T follicular helper cell (primary cell): ENCODE measurements around the gene GREB1.

ENCODE experiments used
- DNase-seq: peaks from one replicate; pipeline ENCODE4 v3.0.0-alpha.2; 2020; ENCODE audit warnings: low read depth

GREB1 gene

DNA sequence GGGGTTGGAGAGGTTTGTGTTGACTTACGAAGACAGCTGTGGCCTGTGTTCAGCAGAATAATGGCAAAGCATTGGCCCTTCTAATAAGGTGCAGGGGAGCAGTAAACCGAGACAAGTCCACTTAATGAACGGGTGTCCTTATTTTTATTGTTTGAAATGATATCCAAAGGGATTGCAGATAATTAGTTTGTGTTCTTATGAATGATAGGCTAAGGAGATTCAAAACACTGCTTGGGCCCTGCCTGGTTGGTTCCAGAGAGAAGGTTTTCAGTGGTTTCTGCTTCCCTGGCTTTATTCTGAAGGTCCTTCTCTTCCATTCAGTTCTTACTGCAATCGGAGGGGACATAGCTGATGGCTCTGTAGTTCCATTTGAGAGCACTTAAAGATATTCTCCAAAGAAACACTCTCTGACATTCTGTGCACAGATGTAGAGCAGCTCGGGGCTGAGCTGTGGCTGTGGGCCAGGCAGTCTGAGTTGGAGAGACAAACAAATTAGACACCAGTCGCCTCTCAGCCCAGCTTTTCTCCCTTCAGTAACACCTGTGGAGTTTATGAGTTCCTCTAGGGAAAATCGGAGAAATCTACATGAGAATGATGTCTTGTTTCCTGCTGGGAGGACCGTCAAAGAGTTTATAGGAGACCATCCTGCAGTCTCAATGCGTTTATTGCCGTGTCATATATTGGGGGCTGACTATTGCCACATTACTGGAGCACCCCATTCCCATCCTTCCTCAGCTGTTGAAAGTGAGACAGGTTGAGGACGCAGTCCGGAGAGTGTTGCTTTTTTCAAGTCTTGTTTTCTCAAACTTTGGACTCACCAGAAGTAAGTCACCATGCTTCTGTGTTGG lies 6.5 kb downstream of the GREB1 start:
- no peak for DNase-seq

DNA sequence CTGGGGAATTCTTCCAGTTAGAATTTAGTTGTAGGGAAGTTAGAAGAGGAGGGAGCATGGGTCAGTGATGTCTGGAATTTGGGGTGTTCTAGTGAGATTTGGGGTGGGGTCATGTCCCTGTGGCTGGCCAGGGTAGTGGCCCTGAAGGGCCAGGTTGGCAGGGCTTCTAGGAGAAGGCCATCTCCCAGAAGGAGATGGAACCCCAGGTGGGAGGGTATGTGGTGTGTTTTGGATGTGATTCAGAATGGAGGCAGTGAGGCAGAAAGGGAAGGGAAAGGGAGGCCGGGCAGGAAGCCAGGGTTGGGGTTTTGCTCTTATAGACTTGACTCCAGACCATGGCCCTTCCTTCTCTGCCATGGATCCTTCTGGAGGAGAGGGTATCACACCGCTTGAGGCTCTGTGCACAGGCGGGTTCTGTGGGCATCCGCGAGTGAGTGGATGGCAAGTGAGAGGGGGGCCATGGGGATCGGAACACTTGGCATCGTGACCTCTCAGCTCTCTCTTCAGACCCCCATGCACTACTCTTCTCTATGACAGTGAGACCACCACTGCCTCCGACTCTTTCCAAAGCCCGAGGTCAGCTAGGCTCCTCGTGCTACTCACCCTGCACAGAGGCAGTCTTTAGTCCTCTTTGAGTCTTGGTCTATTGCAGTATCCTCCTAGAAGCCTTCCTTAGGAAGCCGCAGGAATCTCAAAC lies 7.3 kb downstream of the GREB1 start:
- DNase-seq: no peak

DNA sequence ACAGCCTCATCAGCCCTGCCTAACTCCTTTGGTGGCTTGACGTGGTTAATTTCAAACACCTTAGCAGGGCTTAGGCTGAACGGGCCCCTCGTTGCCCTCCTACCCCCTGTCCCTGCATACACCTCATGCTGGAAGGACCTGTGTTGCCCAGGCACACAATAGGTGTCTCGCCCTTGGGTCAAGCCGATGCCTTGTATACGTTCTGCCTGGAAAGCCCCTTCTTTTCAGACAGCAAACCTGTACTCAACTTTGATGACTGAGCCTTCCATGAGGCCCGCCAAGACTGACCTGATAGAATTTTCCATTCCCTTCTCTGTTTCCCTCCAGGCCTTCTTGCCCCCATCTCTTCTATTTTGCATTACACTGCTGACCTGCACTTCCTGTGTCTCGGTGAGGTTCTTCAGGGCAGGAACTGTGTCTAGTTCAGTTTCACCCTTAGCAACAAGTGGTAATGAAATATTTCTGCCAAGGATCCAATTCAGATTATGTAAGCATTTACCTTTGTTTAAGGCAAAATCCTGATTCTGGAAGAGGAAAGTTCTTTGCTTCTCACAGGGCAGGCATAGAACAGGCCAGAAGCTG lies 7.9 kb downstream of the GREB1 start:
- DNase-seq: no peak

DNA sequence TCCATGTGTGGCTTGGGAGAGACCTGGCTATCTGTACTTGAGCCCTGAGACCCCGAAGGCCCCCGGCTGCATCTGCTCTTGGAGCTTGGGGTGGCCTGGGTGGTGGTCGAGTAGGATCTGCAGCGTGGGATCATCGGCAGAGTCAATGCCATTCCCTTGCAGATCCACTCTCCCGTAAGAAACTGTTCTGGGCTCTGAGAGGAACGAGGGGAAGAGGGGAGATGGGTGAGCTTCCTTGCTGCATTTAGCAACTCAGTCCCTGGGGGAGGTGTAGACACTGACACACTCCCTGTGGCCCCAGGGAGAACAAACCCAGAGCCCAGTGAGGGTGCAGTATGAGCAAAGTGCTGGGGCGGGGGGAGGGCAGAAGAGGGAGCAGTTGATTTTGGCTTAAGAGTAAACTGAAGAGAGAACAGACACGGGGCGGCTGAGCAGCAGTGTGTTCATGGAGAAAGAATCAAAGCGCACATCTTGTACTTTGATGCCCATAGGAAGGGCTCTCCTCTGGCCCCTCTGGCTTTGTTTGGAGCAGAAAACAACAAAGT lies 8.5 kb downstream of the GREB1 start:
- DNase-seq: no peak

DNA sequence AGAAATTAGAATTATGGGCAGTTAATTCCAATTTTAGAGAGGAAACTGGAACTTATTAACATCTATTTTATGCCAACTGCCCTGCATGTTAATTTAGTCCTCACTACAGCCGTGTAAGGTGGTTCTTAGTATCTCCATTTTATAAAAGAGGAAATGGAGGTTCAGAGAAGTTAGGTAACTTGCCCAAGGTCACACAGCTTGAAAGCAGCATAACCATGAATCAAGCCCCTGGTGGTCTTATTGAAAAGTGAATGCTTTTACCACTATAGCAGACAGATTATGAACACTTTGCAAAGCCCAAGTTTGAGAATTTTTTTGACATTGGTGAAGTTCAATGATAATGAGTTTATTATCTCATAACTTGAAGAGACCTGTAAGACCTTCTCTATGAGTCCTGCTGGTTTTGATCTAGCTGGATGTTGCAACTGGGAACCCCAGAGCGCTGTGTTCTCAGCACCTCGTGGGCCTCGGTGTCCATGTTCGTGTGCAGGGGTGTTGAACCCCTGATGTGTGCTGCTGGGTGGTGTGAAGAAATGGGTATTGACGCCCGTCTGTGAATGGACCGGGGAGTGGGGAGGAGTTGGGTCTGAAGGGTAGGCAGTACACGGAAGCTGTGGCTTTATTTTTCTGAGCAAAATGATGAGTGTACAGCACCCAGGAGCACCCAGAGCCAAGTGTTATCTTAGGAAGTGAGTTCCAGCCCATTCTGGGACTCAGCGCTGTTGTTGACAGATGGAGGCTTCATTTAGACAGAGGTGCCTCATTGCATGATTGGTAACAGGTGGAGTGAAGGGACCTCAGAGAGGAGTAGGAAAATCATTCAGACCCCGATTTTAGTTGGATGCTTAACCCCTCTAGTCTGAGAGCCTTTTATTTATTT lies 9.7 kb downstream of the GREB1 start:
- DNase-seq: no peak

DNA sequence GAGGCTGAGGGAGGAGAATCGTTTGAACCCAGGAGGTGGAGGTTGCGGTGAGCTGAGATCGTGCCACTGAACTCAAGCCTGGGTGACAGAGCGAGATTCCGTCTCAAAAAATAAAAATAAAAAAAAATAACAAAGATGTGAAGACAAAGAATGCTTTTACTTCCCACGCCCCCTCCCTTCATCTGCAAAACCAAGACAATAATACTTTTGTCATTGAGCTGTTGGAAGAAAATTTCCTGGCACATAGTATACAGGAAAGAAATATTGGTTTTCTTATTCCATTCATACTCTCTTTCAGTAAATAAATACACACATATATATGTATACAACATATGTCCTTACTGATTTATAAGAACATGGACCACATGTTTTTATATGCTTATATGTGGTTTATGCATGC lies 12.2 kb downstream of the GREB1 start:
- DNase-seq: no peak

DNA sequence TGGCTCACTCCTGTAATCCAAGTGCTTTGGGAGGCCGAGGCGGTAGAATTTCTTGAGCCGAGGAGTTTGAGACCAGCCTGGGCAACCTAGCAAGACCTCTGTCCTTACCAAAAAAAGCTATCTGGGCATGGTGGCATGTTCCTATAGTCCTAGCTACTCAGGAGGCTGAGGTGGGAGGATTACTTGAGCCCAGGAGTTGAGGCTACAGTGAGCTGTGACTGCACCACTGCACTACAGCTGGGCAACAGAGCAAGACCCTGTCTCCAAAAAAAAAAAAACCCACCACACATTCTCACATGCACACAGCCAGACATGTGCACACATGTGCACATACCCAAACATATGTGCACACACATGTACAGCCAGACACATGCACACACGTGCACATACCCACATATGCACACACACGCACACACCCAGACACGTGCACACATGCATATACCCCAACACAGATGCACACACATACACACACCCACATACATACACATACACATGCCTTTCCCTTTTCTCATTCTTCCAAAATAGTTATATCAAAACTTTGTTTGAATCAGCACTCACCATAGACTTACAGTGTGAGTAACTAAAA lies 14.2 kb downstream of the GREB1 start:
- DNase-seq: no peak

DNA sequence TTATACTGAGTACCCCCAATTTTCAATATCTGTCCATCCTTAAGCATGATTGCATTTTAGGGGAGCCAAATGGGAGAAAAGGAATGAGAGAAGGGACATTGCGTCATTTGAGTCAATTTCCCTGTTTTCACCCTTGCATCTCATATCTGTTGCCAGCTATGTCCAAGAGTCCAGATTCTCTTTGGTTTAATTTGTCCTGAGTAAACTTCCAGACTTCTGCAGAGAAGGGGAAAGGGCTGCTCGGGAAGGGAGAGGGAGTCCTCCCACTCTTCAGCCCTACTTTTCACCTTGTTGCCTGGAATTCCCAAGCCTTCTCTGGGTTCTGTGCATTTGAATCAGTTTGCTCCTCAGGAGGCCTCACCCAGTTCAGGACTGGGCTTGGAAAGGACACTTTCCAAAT lies 16.5 kb downstream of the GREB1 start:
- no peak for DNase-seq

DNA sequence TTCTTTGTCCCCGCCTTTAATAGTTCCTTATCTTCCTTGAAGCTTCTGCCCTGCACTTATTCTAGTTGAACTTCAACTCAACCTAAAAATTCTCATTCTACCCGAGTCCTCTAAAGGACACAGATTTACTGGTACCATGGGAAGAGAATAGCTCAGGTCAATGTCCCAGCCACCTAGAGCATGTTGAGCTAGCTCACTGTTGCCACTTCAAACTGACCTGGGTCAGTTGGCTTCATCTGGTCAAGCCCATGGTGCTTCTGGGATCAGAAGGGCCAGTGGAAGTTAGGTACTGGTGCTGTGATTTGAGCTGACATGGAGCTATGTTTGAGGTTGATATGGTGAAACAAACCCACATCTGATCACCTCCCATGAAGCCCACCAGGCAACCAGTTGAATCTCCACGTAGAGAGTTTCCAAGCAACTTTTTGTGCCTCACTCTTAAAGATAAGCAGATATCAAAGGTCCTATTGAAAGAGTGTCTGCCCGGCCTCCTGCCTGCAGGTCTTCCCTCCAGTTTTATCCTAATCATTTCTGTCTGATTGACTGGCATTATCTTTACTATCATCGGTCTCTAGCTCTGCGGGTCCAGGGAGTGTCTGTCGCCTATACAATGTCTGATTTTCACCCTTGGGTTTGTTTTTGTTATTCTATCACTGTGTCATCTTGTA lies 17.2 kb downstream of the GREB1 start:
- no peak for DNase-seq

DNA sequence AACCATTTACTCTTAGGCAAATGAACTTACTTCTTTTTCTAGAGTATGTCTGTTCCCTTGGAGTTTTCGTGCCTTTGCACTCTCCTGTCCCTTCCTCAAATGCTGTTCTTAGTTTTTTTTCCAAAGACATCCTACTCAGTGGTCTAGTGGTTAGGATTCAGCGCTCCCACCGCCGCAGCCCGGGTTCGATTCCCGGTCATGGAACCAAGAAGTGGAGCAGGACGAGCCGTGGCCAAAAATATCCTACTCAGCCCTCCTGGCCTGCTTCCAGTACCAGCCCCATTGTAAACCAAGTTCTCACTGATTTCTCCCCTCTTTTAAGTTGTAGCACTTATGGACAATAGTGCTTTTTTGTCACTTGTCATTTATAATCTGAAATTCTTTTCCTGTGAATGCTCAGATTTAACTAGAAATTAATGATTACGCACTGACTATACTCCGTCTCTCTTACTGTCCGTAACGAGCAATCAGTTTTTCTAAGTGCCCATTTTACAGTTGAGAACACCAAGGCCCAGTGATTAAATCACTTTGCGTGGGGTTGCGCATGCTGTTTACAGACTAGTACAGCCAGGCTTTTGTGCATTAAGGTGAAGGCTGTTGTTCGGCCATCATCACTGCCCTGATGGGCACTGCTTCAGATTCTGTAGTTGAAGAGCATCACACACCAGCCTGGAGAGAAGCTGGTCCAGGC lies 17.9 kb downstream of the GREB1 start:
- no peak for DNase-seq

DNA sequence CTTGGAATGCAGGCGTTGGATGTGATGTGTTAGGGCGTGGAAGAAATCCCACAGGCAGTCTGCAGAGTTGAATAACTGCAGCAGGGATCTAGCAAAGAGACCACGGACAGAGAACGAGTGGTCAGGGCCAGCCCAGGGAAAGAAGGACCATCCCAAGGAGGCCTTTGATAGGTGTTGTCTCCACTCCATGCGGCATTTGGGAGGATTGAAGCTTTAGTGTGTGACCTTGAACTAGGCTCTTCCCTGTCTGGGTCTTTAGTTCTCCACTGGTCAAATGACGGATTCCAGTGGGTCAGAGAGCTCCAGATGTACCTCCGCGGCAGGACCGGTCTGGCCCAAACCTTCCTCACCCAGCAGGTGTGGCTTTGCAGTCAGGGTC lies 18.4 kb downstream of the GREB1 start:
- DNase-seq: no peak

DNA sequence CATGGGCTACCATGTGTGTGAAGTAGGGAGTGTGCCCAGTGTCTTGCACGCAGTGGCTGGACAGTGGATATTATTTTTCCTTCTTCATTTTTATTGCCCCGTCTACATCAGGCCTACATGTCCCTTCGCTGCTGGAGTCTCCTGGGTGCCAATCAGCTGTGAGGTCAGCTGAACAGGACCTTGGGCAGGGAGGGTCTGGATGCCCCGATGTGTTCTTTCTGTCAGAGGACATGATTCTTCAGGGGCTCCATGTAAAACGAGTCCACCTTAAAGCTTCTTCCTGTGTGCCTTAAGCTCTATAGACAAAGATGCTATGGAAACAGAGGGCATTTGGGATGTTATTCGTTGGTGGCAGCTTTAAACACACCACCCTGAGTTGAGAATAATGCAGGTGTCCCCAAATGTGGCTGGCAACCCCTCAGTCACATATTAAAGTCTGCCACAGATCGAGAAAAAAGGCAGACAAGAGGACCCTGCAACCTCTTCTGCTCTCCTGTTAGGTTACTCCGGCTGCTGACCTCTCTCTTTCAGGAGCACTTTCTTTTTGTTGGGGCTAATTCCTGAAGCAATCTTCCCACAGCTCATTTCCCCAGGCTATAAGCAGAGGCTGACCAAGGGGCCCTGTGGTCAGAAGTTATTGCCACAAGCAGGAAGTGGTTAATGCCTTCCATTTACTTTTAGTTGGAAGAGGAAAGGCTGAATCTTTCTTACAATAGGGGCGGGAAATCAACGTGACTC lies 20.0 kb downstream of the GREB1 start:
- no peak for DNase-seq

DNA sequence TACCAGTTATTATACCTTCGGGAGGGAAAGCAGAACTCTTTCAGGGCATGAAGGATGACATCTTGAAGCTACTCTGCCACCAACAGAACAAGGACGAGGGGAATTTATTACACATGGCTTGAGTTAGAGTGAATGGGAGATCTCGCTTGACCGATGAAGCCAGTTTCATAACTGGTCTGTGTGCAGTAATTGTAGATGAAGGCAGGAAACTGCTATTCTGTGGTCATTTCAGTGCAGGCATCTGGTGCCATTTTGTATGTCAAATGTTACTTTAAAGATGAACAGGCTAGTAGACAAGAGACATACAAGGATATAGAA lies 20.5 kb downstream of the GREB1 start:
- no peak for DNase-seq

DNA sequence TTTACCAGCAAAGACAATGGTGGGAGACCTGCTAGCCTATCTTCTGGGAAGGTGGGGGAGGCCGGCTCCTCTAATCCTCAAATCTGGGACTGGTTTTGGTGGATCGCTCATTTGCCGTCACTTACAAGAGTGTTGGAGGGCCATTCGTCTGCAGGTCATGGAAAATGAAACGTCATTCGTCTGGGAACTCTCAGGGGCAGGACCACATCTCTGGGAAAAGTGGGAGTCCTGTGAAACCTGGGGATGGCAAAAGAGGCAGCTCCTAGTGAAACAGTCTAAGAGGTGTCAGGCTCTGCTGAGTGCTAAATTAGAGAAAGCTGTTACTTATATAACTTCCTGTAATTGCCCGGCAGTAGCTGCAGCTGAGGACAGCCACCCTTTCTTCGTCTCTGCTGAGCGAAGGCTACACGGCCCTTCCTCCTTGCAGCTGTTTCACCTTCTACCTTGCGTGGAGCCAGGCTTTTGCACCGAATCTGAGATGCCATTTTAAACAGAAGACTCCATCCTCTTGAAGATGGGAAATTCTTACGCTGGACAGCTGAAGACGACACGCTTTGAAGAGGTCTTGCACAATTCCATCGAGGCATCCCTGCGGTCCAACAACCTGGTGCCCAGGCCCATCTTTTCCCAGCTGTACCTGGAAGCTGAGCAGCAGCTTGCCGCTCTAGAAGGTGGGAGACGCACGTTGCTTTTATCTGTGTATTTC lies 22.4 kb downstream of the GREB1 start:
- DNase-seq: no peak

DNA sequence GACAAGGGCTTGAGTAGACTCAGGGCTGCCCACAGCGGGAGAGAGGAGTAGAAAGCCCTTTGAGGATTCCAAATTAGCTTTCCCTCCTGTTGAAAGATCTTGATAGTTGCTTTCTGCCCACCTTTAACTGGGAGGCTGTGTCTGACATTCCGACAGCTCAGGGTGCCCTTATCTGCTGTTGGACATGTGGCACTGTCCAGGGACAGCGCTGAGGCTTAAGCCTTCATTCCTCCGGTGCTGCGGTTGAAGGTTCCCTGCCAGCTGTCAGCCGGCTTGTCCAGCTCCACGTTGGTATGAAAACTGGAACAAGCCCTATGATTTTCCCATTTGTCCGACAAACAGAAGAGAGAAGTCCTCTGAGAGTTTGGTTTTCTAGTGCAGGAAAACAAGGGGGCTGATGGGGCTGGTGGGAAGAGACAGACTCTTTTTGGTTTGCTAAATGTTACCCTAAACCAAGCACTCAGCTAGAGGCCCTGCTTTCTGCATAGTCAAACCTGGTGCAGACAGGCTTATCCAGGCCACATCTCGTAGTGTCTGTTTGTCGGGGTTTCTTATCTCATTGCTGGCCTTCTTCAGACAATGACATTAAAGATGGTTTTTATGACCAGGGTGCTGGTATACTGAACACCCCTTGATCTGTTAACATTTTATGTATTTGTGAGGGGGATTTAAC lies 24.5 kb downstream of the GREB1 start:
- no peak for DNase-seq

DNA sequence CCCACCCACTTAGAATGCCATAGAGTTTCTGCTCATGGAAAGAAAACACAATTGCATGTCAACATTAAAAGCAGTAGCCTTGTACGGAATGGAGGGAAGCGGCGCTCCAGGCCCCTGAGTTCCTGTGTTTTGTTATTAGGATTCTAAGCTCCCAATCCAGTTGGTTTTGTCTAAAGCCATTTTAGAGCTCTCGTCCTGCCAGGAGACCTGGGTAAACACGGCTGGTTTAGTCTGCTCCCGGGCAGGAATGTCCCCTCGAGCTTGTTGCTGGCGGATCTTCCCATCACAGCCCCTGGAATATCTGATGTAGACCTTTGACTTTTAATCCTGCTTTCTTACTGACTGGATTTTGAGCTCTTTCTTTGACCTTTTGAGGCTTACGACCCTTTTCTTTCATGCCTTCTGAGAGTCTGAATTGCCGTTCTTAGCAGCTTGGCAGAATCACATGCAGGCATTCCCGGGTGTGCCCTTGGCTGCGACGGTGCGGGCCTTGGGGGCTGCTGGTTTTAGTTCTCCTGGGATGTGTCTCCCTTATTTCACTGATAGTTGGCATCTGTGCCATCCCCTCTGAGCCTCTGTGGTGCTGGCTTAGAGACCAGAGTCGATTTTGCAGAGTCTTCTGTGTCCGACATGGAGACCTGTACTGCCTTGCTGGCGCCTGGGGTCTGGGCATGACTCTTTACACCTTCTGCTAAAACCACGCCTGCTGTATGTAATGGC lies 25.4 kb downstream of the GREB1 start:
- DNase-seq: no peak

DNA sequence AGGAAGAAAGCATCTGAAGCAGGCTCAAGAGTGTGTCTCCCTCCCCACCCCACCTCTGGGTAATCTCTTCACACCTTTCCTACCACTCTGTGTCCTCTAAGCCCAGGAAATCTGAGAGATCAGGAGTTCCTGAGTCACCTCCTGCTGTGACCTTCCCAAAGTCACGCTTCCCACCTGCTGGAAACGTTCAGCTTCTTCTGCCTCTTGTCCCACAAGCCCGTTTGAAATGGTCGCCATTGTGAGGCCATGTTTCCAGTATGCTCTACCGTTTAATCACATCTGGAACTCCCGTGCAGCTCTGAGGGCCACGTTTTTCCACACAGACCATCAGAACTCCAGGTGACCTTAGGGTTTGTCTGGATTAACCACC lies 25.9 kb downstream of the GREB1 start:
- DNase-seq: no peak

DNA sequence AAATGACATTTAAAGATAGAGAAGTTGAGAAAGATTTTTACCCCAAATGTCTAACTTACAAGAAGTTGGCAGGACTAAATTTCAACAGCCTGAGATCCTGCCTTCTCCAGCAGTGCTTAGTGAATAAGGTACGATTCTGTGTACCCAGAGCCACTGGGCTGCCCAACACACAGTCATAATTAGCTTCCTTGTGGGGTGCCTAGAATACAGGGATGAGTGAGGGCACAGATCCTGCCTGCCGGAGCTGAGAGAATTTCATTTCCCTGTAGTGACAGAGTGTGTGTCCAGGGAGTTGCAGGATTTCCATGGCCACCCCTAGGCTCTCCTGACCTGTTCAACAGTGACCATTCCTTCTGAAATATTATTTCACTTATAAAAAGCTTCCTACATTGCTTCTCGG lies 27.0 kb downstream of the GREB1 start:
- DNase-seq: no peak
